ENCODE results near the gene TEAD1.

TEAD1 gene

GRCh38 chr11:12809364-12809763 is 135.1 kb downstream of the TEAD1 start:
- no peak for DNase-seq (ENCODE audit: low read depth)
- H3K4me3 ChIP-seq (ENCODE audit: control insufficient read depth, low read depth, low read length): no peak overlapping the region
- TF ChIP-seq CTCF (IDR thresholded peaks at IDR 0.05; ENCODE audit: control insufficient read depth, insufficient read depth, low read depth, low read length, missing control alignments): no peak

- H3K4me3 ChIP-seq (ENCODE audit: control insufficient read depth, low read depth, low read length): no peak overlapping the region
- no peak for TF ChIP-seq CTCF (IDR thresholded peaks at IDR 0.05; ENCODE audit: control insufficient read depth, insufficient read depth, low read depth, low read length, missing control alignments)
- no peak for DNase-seq (ENCODE audit: low read depth)
Observed at GRCh38 chr11:12809864-12810567, 135.8 kb downstream of the TEAD1 start.

GRCh38 chr11:12810568-12810894 is 136.3 kb downstream of the TEAD1 start:
- DNase-seq (ENCODE audit: low read depth): no peak
- TF ChIP-seq CTCF (IDR thresholded peaks at IDR 0.05; ENCODE audit: control insufficient read depth, insufficient read depth, low read depth, low read length, missing control alignments): no peak
- H3K4me3 ChIP-seq (ENCODE audit: control insufficient read depth, low read depth, low read length): no peak overlapping the region

GRCh38 chr11:12811861-12812260 is 137.6 kb downstream of the TEAD1 start:
- H3K4me3 ChIP-seq (ENCODE audit: control insufficient read depth, low read depth, low read length): no peak overlapping the region
- no peak for TF ChIP-seq CTCF (IDR thresholded peaks at IDR 0.05; ENCODE audit: control insufficient read depth, insufficient read depth, low read depth, low read length, missing control alignments)
- DNase-seq (ENCODE audit: low read depth): no peak

GRCh38 chr11:12812849-12813248 is 138.6 kb downstream of the TEAD1 start:
- no peak for DNase-seq (ENCODE audit: low read depth)
- H3K4me3 ChIP-seq (ENCODE audit: control insufficient read depth, low read depth, low read length): no peak overlapping the region
- TF ChIP-seq CTCF (IDR thresholded peaks at IDR 0.05; ENCODE audit: control insufficient read depth, insufficient read depth, low read depth, low read length, missing control alignments): no peak

- no peak for DNase-seq (ENCODE audit: low read depth)
- H3K4me3 ChIP-seq (ENCODE audit: control insufficient read depth, low read depth, low read length): no peak overlapping the region
- TF ChIP-seq CTCF (IDR thresholded peaks at IDR 0.05; ENCODE audit: control insufficient read depth, insufficient read depth, low read depth, low read length, missing control alignments): no peak
Observed at GRCh38 chr11:12813371-12814225, 139.4 kb downstream of the TEAD1 start.
